Inflammatory macrophage treated with lipopolysaccharide for 4 hours (primary cell): Measurements from ENCODE around the gene TSPAN18.

Experiments
- DNase-seq: peaks from one replicate; pipeline ENCODE4 v3.0.0-alpha.2; 2020

Gene TSPAN18

GRCh38 chr11:44740967-44741366 lies 14.2 kb downstream of the TSPAN18 start:
- no peak for DNase-seq

GRCh38 chr11:44741976-44742375 lies 15.2 kb downstream of the TSPAN18 start:
- no peak for DNase-seq

- no peak for DNase-seq
Measured at GRCh38 chr11:44742508-44743246, 15.9 kb downstream of the TSPAN18 start.

- DNase-seq, result no peak
Measured at GRCh38 chr11:44743326-44743725, 16.6 kb downstream of the TSPAN18 start.

GRCh38 chr11:44743959-44744557 lies 17.3 kb downstream of the TSPAN18 start:
- no peak for DNase-seq

GRCh38 chr11:44746894-44747293 lies 20.1 kb downstream of the TSPAN18 start:
- DNase-seq, result no peak

GRCh38 chr11:44747316-44747715 lies 20.6 kb downstream of the TSPAN18 start:
- DNase-seq, result no peak

- DNase-seq, result no peak
Measured at GRCh38 chr11:44747836-44748235, 21.1 kb downstream of the TSPAN18 start.

GRCh38 chr11:44748606-44749005 lies 21.8 kb downstream of the TSPAN18 start:
- DNase-seq, result no peak

GRCh38 chr11:44749189-44749588 lies 22.4 kb downstream of the TSPAN18 start:
- no peak for DNase-seq

- no peak for DNase-seq
Measured at GRCh38 chr11:44750551-44751465, 24.0 kb downstream of the TSPAN18 start.

- no peak for DNase-seq
Measured at GRCh38 chr11:44752300-44752699, 25.5 kb downstream of the TSPAN18 start.

GRCh38 chr11:44752713-44753112 lies 26.0 kb downstream of the TSPAN18 start:
- no peak for DNase-seq

GRCh38 chr11:44753961-44754645 lies 27.3 kb downstream of the TSPAN18 start:
- DNase-seq, result no peak

GRCh38 chr11:44754876-44755555 lies 28.3 kb downstream of the TSPAN18 start:
- no peak for DNase-seq

GRCh38 chr11:44755556-44756523 lies 29.1 kb downstream of the TSPAN18 start:
- DNase-seq, result no peak

GRCh38 chr11:44758983-44759382 lies 32.2 kb downstream of the TSPAN18 start:
- DNase-seq, result no peak

- no peak for DNase-seq
Measured at GRCh38 chr11:44759743-44760476, 33.1 kb downstream of the TSPAN18 start.

GRCh38 chr11:44760477-44760872 lies 33.7 kb downstream of the TSPAN18 start:
- no peak for DNase-seq

- DNase-seq, result no peak
Measured at GRCh38 chr11:44760917-44761550, 34.3 kb downstream of the TSPAN18 start.
